Effector memory CD4-positive, alpha-beta T cell (primary cell): ENCODE measurements around the gene PPP4R3B.
"Not testable (repeated sequence)": the region's sequence is repeated elsewhere in the genome, so short reads cannot be mapped to it uniquely, and the experiment has no call there.

ENCODE experiments used
- DNase-seq, 3 donors: peaks; one replicate each; pipeline ENCODE4 v3.0.0-alpha.2; 2020
- H3K27ac ChIP-seq: 2 replicates; pipeline ENCODE4 v1.7.0; 2013; ENCODE audit warnings: mild to moderate bottlenecking, low read length, moderate library complexity; ENCODE audit not compliant: insufficient read depth, poor library complexity, severe bottlenecking
- H3K27me3 ChIP-seq: replicated peaks from 2 replicates; pipeline ENCODE4 v1.7.0; 2013; ENCODE audit warnings: mild to moderate bottlenecking, low read length; ENCODE audit not compliant: insufficient read depth, control insufficient read depth, poor library complexity, severe bottlenecking
- H3K36me3 ChIP-seq: 2 replicates; pipeline ENCODE4 v1.7.0; 2013; ENCODE audit warnings: mild to moderate bottlenecking, low read length, moderate library complexity; ENCODE audit not compliant: control insufficient read depth, insufficient read depth
- H3K4me1 ChIP-seq: 2 replicates; pipeline ENCODE4 v1.7.0; 2013; ENCODE audit warnings: low read length, mild to moderate bottlenecking; ENCODE audit not compliant: control insufficient read depth, insufficient read depth, poor library complexity, severe bottlenecking
- H3K4me3 ChIP-seq: 2 replicates; pipeline ENCODE4 v1.7.0; 2013; ENCODE audit warnings: low read length, low read depth, mild to moderate bottlenecking; ENCODE audit not compliant: insufficient read depth, poor library complexity, severe bottlenecking
- H3K9me3 ChIP-seq: 2 replicates; pipeline ENCODE4 v1.7.0; 2013; ENCODE audit warnings: mild to moderate bottlenecking, low read length, moderate library complexity; ENCODE audit not compliant: control insufficient read depth

Gene PPP4R3B

GRCh38 chr2:55596795-55597194 is 20.6 kb downstream of the PPP4R3B start:
- not testable (repeated sequence) for H3K27me3 ChIP-seq, H3K4me1 ChIP-seq, H3K9me3 ChIP-seq, H3K27ac ChIP-seq, H3K4me3 ChIP-seq, DNase-seq
- peaks cover 20% of the 10 kb centered on the region for H3K36me3 ChIP-seq

DNA sequence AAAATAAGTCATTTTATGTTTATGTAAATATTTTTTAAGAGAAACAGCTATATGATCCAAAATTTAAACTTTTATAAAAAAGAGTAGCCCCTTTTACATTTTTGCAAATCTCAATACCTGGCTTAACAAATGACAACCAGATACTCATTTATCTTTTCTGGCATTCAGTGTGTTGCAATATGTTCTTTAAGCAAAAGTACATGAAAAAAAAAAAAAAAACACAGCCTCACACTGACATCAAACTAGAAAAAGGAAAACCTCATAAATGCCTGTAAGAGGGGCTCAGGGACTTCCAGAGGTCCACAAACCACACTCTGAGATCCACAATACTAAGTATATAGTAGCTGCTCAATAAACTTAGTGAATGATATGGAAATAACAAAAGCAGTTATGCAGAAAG is 21.9 kb downstream of the PPP4R3B start:
- no peaks in the 10 kb centered on the region for H3K4me1 ChIP-seq
- no peaks in the 10 kb centered on the region for H3K27me3 ChIP-seq
- no peak overlapping the region for H3K27ac ChIP-seq
- H3K36me3 ChIP-seq, result peaks cover 20% of the 10 kb centered on the region
- H3K4me3 ChIP-seq, result no peak overlapping the region
- H3K9me3 ChIP-seq, result no peaks in the 10 kb centered on the region
- DNase-seq, result no peak

DNA sequence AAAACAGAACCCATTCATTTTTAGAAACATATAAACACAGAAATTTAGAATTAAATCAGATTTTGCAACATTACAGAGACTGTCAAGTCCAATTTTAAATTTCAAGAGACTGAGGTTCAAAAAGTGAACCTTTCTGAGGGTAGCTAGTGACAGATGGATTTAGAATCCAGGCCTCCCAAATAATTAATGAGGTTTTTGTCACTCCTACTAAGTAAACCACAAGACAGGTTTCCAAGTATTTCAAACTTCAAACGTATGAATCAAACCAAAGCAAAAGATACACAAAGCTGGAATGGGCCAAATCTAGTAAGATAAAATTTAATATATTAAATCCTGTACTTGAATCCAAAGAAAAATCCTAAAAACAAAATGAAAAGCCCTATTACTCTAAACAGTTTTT is 25.3 kb downstream of the PPP4R3B start:
- Histone ChIP-seq H3K4me3 (no peak overlapping the region), H3K36me3 (peaks cover 19% of the 10 kb centered on the region), H3K27ac (no peak overlapping the region), H3K4me1 (no peaks in the 10 kb centered on the region), H3K27me3 (no peaks in the 10 kb centered on the region), H3K9me3 (no peaks in the 10 kb centered on the region)
- no peak for DNase-seq

DNA sequence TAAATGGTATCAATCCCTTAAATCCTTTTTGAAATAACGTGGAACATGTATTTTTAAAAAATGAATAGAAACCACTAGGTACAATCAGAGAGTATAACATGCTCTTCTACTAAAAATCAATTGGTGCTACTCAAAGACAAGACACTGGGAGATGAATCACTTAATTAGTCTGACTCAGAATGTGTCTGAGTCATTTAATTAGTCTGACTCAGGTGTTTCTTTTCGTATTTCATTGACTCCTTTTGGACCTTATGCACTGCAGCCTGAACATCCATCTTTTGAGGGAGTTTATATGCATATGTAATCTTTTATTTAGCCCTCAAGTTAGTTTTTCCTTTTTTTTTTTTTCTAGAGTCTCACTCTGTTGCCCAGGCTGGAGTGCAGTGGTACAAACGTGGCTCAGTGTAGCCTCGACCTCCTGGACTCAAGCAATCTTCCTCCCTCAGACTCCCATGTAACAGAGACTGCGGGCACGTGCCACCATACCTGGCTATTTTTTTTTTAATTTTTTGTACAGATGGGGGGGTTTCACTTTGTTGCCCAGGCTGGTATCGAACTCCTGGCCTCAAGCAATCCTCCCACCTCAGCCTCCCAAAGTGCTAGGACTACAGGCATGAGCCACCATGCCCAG is 26.5 kb downstream of the PPP4R3B start:
- DNase-seq, result no peak
- no peak overlapping the region for H3K27ac ChIP-seq
- no peaks in the 10 kb centered on the region for H3K27me3 ChIP-seq
- H3K4me3 ChIP-seq, result no peak overlapping the region
- no peaks in the 10 kb centered on the region for H3K9me3 ChIP-seq
- no peaks in the 10 kb centered on the region for H3K4me1 ChIP-seq
- H3K36me3 ChIP-seq, result peaks cover 17% of the 10 kb centered on the region

GRCh38 chr2:55585451-55586080 is 31.9 kb downstream of the PPP4R3B start:
- Histone ChIP-seq H3K4me1 (no peaks in the 10 kb centered on the region), H3K27me3 (no peaks in the 10 kb centered on the region), H3K36me3 (peaks cover 29% of the 10 kb centered on the region), H3K9me3 (no peaks in the 10 kb centered on the region), H3K4me3 (no peak overlapping the region), H3K27ac (no peak overlapping the region)
- no peak for DNase-seq

DNA sequence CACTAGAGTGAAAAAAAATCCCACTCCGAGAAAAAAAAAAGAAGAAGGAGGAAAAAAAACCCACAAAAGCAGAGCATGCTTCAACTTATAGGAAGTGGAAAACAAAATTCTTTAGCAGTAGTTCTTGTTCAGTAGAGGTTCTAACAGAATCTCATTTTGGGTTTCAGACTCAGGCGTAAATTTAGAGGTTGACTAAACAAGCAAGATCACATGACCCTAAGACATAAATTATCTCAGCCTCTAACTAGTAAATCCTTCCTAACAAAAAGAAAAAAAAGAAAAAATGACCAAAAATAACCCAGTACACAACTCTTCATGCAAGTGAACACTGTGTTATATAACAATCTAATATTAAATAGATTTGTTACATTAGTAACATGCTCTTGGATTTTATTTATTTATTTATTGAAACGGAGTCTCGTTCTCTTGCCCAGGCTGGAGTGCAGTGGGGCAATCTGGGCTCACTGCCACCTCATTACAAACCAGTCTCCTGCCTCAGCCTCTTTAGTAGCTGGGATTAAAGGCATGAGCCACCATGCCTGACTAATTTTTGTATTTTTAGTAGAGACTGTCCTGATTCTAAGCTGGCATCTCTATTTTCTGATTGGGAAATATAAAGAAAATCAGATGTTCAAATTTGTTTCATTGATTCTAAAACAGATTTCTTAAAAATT is 35.4 kb downstream of the PPP4R3B start:
- Histone ChIP-seq H3K27me3 (no peaks in the 10 kb centered on the region), H3K4me3 (no peak overlapping the region), H3K27ac (no peak overlapping the region), H3K9me3 (no peaks in the 10 kb centered on the region), H3K36me3 (peaks cover 40% of the 10 kb centered on the region), H3K4me1 (no peaks in the 10 kb centered on the region)
- DNase-seq, result no peak

- Histone ChIP-seq H3K9me3 (no peaks in the 10 kb centered on the region), H3K27ac (no peak overlapping the region), H3K4me3 (no peak overlapping the region), H3K27me3 (no peaks in the 10 kb centered on the region), H3K4me1 (no peaks in the 10 kb centered on the region), H3K36me3 (peaks cover 34% of the 10 kb centered on the region)
- DNase-seq, result no peak
Measured at GRCh38 chr2:55581435-55581834, 36.0 kb downstream of the PPP4R3B start.

DNA sequence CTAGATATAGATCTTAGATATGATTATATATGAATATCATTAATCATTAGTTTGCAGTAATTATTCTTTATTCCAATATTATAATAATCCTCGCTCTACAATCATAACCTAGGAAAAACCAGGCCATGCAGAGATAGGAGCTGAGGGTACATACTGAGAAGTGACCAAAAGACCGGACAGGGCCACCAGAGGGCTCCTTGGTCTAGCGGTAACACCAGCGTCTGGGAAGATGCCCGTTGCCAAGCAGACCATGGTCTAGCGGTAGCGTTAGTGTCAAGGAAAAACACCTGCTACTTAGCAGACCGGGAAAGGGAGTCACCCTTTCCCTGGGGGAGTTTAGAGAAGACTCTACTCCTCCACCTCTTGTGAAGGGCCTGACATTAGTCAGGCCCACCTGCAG is 48.4 kb downstream of the PPP4R3B start:
- H3K4me1 ChIP-seq, H3K9me3 ChIP-seq, H3K27me3 ChIP-seq, H3K4me3 ChIP-seq, DNase-seq, H3K27ac ChIP-seq: not testable (repeated sequence)
- peaks cover 37% of the 10 kb centered on the region for H3K36me3 ChIP-seq

GRCh38 chr2:55567298-55567697 is 50.1 kb downstream of the PPP4R3B start:
- H3K36me3 ChIP-seq, result peaks cover 49% of the 10 kb centered on the region

GRCh38 chr2:55565613-55566012 is 51.8 kb downstream of the PPP4R3B start:
- H3K27ac ChIP-seq, result no peak overlapping the region
- DNase-seq, result no peak
- no peaks in the 10 kb centered on the region for H3K4me1 ChIP-seq
- H3K27me3 ChIP-seq, result no peaks in the 10 kb centered on the region
- H3K9me3 ChIP-seq, result no peaks in the 10 kb centered on the region
- H3K4me3 ChIP-seq, result no peak overlapping the region
- peaks cover 52% of the 10 kb centered on the region for H3K36me3 ChIP-seq

More at GRCh38 chr2:55567298-55567697, 50.1 kb downstream of the PPP4R3B start:
- Histone ChIP-seq H3K9me3 (no peaks in the 10 kb centered on the region), H3K4me3 (no peak overlapping the region), H3K4me1 (no peaks in the 10 kb centered on the region), H3K27me3 (no peaks in the 10 kb centered on the region), H3K27ac (no peak overlapping the region)
- DNase-seq, result no peak
